Esophagus mucosa (tissue), 1 donor: ENCODE results near the gene SGTB. TPM values are rescaled to one million over a fixed set of nuclear protein-coding genes. Genes with fewer than 3 reads are reported as not detected.

Source experiments
- ATAC-seq: fragments of 200-7000 bp; cut with Tn5 transposase; one replicate; pipeline ENCODE4 v1.9.1; 2020
- total RNA-seq: library from RNA; stranded (reverse); gene quantifications from one replicate; pipeline ENCODE4 v1.2.4, GENCODE V29; 2023
- donor health status: DM: yes; HTN: yes; CAD: no.

The SGTB gene
- 1.9 TPM for total RNA-seq

GRCh38 chr5:65721720-65722574 lies at the start of gene SGTB, which contains the start of gene NLN:
Gene SGTB (minus strand): TSS chr5:65722109. CDS start chr5:65720807, 1,302 bp downstream.
Gene NLN (plus strand): TSS chr5:65722205. CDS start chr5:65722374, 169 bp downstream.
- ATAC-seq: peak; percentile 99

GRCh38 chr5:65771266-65771665 lies 49.4 kb upstream of the SGTB start:
- no peak for ATAC-seq

GRCh38 chr5:65769539-65769938 lies 47.6 kb upstream of the SGTB start:
- peak; percentile 53 for ATAC-seq

GRCh38 chr5:65768723-65769346 lies 46.9 kb upstream of the SGTB start:
- ATAC-seq: no peak

- no peak for ATAC-seq
These were observed 45.7 kb upstream of the SGTB start for GRCh38 chr5:65767565-65767964.

- no peak for ATAC-seq
These were observed 44.9 kb upstream of the SGTB start for GRCh38 chr5:65766781-65767180.

- no peak for ATAC-seq
These were observed 44.3 kb upstream of the SGTB start for GRCh38 chr5:65766175-65766574.

- ATAC-seq: no peak
These were observed 43.7 kb upstream of the SGTB start for GRCh38 chr5:65765582-65765981.

GRCh38 chr5:65762234-65762633 lies 40.3 kb upstream of the SGTB start:
- ATAC-seq: no peak

- peak; percentile 52 for ATAC-seq
These were observed 38.8 kb upstream of the SGTB start for GRCh38 chr5:65760504-65761275.

GRCh38 chr5:65758546-65759144 lies 36.7 kb upstream of the SGTB start:
- no peak for ATAC-seq

- no peak for ATAC-seq
These were observed 31.3 kb upstream of the SGTB start for GRCh38 chr5:65753189-65753588.

GRCh38 chr5:65750938-65751337 lies 29.0 kb upstream of the SGTB start:
- ATAC-seq: no peak

GRCh38 chr5:65749956-65750355 lies 28.0 kb upstream of the SGTB start:
- ATAC-seq: no peak

- no peak for ATAC-seq
These were observed 27.4 kb upstream of the SGTB start for GRCh38 chr5:65749221-65749844.

GRCh38 chr5:65742565-65743231 lies 20.8 kb upstream of the SGTB start:
- ATAC-seq: peak; percentile 81

- ATAC-seq: no peak
These were observed 17.3 kb upstream of the SGTB start for GRCh38 chr5:65739162-65739561.

GRCh38 chr5:65738305-65738704 lies 16.4 kb upstream of the SGTB start:
- ATAC-seq: no peak

GRCh38 chr5:65737842-65738241 lies 15.9 kb upstream of the SGTB start:
- no peak for ATAC-seq

- no peak for ATAC-seq
These were observed 14.1 kb upstream of the SGTB start for GRCh38 chr5:65736011-65736410.

GRCh38 chr5:65734921-65735320 lies 13.0 kb upstream of the SGTB start:
- no peak for ATAC-seq
